GM18526 (cell line): ENCODE results near the gene FLT3LG.

ENCODE experiments used
- POLR2A ChIP-seq: IDR thresholded peaks from 3 replicates; pipeline ENCODE4 v1.6.1; 2011; ENCODE audit not compliant: insufficient read length; ENCODE audit errors: extremely low read depth

Gene FLT3LG

DNA sequence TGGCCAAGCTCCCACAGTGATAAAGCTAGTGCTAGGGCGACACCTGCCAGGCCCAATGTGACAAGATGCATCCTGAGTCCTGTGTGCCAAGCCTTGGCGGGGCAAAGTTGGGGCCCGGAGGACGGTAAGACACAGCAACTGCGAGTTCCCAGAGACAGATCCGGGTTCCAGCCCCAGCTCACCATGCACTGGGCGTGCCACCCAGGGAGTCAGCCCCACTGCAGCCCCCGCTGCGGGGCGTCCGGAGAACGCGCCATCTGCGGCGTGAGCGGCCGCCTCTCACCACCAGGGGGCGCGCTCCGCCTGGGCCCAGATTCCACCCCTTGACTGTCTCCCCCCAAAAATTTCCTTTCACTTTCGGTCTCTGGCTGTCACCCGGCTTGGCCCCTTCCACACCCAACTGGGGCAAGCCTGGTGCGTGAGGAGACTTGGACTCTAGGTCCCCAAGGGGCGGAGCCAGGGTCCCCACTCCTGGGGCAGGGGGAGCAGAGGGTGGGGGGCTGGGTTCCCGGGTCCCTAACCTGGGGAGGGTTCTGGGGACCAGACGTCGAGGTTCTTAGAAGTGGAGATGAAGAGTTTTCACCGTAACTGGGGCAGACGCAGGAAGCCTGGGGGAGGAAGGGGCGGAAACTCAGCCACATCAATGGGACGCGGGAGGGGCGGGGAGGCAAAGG is at the start of gene FLT3LG:
Gene FLT3LG (plus strand): TSS at position 348 of the 674 bp plus-strand sequence. CDS start 425 bp downstream, outside the sequence.
- peak; percentile 45 for TF ChIP-seq POLR2A

DNA sequence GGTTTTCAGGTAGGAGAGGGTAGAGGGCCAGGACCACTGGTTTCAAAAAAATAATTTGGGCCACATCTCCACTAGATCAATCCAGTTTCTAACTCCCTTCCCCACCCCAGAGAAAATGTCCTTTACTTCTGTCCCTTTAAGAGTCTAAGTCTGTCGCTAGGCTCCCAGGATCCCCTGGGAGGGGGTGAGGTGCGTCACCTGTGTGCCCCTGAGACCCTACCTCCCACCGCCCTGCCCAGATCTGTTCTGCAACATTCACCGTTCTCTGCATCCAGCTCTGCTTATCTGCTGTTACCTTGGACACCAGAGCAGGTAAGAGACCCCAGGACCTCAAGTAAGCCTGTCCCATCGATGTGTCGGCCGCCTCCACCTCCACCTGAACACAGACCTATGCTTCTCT is 48.8 kb upstream of the FLT3LG start, which contains the start of gene GFY:
Gene GFY (plus strand): TSS at position 211 of the 400 bp plus-strand sequence. CDS start 1,043 bp downstream, outside the sequence.
- no peak for TF ChIP-seq POLR2A

- no peak for TF ChIP-seq POLR2A
Measured at GRCh38 chr19:49425922-49426592, 48.0 kb upstream of the FLT3LG start.

DNA sequence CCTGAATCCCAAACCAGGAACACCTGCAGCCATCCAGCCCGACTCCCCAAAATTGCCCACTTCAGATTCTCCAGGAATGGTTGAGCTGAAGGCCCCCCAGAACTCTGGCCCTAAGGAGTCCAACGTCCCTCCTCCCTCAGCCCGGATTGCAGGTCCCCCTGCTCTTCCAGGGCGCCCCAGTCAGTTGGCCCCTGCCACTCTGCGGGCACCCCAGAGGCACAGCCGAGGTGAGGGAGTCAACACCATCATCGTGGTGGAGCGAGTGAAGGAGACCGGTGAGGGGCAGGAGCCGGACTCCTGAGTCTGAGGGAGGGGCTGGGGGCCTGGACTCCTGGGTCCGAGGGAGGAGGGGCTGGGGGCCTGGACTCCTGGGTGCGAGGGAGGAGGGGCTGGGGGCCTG is 46.7 kb upstream of the FLT3LG start:
- no peak for TF ChIP-seq POLR2A

DNA sequence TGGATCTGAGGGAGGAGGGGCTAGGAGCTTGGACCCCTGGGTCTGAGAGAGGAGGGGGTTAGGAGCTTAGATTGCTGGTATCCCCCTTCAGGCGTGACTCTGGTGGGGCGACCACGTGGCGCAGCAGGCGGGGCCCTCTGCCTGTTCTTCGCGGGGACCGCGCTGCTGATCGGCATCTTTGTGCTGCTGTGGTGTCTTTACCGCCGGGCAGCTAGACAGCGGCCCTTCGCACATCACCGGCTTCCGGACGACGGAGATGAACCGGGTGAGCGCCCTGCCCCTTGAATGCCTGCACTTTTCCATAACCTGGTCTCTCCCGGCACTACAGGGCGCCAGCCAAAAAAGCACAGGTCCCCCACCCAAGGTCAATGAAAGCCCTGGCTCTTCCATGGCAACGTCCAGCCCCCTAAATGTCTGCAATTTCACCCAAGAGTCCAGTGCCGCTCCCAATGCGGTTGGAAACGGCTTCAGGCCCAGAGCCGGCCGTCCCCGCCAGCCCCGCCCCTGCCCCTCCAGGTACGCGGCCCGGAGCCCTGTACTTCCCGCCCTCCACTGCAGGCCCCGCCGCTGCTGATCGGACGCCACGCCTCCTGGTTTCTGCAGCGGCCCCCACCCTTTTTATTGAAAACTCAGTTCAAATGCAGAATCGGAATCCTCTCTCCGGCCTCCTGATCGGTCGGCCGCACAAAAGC is 46.0 kb upstream of the FLT3LG start:
- no peak for TF ChIP-seq POLR2A

- no peak for TF ChIP-seq POLR2A
Measured at GRCh38 chr19:49428547-49429451, 45.2 kb upstream of the FLT3LG start.

- TF ChIP-seq POLR2A: no peak
Measured at GRCh38 chr19:49430172-49430677, 43.8 kb upstream of the FLT3LG start.

- TF ChIP-seq POLR2A: no peak
Measured at GRCh38 chr19:49430678-49431329, 43.2 kb upstream of the FLT3LG start.

DNA sequence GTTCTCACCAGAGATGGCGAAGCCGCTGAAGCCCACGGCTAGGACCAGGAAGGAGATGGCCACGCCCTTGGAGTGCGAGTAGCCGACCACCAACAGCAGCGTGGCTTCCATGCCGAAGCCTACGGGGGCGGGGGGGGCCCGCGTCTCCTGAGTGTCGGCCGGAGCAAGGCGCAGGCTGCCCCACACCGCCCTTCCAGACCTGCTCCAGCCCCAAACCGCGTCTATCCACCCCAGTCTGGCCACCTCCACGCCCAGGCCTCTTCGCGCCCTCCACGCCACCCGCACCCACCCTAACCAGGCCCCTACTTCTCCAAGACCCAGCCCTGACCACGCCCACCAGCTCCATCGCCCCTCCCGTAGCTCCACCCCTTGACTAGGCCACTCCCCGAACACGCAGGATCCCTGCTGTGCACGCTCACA is 42.7 kb upstream of the FLT3LG start:
- TF ChIP-seq POLR2A: no peak

DNA sequence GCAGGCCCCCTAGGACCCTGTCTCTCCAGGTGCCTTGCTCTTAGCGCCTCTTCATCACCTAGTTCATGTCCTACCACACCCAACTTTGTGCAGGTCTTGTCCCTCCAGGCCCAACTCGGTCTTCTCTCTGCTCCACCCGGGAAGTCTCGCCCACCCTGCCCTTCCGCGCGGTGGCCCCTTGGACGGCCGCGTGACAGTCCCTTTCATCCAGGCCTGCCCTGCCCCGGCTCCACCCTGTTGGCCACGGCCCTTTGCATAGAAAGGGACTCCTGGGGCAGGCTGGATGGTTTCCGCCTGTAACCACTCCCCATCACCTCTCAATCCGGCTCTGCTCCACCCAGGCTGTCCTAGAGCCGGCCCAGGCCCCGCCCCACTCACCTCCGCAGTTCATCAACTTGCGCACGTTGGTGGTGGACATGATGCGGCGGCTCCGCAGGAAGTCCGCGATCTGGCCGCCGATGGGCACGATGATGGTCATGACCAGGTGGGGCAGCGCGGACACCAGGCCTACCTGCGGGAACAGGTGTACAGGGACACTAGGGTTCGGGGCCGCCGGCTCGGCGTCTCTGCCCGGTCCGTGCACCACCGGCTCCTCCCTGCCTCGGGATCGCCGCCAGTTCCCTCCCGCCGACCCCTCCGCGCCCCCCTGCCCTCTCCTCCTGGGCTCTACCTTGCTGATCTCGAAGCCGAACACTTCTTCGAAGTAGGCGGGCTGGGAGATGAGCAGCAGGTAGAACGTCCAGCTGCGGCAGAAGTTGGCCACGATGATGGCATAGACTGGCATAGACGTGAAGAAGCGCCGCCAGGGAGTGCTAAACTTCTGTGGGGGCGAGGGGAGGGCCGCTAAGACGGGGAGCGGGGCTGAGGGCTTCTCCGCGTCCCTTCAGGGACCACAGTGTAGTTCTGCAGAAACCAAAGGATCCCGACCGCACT is 41.6 kb upstream of the FLT3LG start:
- no peak for TF ChIP-seq POLR2A

GRCh38 chr19:49433240-49433901 is 40.6 kb upstream of the FLT3LG start:
- no peak for TF ChIP-seq POLR2A

DNA sequence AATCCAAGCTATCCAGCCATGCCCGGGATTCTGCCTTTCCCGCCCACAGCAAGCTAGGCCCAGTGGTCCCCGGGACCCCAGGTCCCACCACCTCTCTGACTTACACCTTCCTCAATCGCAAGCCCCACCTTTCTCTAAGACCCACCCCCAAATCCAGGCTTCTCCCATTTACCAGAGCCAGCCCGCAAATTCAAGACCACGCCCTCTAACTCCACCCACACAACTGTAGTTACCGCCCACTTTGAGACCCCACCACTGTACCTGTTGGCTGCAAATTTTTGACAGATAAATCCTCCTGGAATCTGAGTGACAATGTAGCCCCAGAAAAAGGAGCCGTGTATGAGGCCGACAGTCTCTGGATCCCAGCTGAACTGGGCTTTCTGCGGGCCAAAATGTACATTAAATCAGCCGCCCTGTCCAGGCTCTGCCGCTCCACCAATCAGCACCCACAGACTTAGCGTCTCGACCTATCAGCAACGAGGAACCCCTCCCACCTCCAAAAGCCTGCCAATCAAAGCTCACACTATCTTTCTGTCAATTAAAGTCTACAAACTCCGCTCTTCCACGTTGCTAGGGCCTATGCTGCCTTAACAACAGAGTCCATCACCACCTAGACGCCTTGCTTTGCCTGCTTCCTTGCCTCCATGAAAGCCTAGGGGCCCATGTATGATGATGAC is 39.0 kb upstream of the FLT3LG start:
- no peak for TF ChIP-seq POLR2A
